ENCODE measurements around the gene RPP25L. TPM values are rescaled to one million over a fixed set of nuclear protein-coding genes. Genes with fewer than 3 reads are reported as not detected.
"Not testable (repeated sequence)": the region's sequence is repeated elsewhere in the genome, so short reads cannot be mapped to it uniquely, and the experiment has no call there.

The RPP25L gene, protein sequence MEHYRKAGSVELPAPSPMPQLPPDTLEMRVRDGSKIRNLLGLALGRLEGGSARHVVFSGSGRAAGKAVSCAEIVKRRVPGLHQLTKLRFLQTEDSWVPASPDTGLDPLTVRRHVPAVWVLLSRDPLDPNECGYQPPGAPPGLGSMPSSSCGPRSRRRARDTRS
- total RNA-seq (2014; rRNA removed; shearing (Covaris generic)), result 30.3 and 43.1 TPM in 2 replicates
- polyA plus RNA-seq (2015; cell fraction: cytosol; rRNA removed), result 28.6 and 32.4 TPM in 2 replicates
- polyA plus RNA-seq (2015; cell fraction: nucleus; rRNA removed), result 18.3 and 21.0 TPM in 2 replicates

DNA sequence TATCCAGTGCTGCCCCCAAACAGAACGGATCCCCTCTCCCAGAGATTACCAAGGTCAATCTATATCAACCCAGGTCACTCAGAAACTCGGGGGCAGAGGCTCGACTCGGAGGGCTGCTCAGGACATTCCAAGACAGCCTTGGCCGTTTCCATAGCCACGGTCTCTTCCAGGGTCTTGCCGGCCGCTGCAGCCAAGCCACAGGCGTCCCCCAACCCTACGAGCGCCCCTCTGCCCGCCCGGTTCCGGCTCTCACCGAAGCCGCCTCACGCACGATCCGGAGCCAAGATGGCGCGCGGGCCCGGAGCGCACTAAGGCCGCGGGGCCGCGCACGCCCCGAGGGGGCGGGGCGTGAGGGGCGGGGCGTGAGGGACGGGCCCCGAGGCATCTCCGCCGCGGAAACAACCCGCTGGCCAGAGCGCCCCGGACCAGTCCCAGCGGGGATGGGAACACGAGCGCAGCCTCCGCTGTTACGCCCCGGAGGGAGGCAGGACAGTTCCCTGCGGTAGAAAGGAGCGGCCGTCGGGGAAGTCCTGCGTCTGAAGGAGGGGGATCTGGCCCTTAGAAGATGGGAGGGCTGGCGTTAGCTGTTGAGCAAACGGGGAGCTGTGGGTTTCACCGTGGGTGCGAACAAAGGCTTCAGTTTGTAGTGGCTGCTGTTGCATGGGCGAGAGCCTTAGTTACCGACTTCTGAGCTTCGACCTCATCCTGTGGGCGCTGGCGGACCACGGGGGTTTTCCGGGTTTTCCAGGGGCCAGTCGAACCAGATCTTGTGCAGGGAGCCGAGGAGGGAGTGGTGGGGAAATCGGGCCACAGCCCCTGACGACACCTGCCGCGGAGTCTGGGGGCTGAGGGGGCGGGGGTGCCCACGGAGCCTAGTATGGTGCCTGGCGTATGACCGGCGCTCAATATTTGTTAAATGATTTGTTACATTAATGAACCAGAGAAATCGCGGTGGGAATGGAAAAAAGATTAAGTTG lies at the start of gene RPP25L:
RPP25L (minus strand) TSS at position 287 of the 977 bp plus-strand sequence. CDS start 801 bp downstream, outside the sequence.
- DNase-seq (ENCODE audit: low read depth), result peak; percentile 59

DNA sequence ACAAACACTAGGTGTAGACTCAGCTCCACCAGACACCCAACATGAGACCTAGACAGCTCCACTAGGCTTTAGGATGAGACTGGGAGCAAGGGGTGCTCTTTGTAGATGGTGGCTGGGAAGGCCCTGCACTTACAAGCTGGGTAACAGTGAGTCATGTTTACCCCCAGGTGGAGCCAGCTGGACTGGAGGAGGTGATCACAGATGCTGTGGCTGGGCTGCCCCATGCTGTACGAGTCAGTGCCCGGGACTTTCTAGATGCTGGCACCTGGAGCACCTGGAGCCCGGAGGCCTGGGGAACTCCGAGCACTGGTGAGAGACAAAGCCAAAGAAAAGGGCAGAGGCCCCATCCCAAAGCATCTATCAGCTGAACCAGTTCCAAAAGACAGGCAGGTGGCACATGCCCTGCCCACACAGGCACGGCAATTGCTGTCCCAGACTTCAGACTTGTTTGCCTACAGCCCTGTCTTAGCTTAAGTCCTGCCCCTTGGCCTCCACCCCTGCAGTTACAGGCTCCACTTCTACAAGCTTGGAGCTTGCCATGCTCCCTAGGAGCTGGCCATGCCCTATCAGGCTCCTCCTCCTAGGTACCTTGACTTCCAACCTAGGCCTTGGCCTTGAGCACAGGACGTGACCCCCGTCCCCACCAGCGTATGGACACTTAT lies 47.8 kb upstream of the RPP25L start:
- DNase-seq (ENCODE audit: low read depth), result peak; percentile 25

- DNase-seq (ENCODE audit: low read depth), result no peak
Measured at GRCh38 chr9:34658461-34658860, 46.6 kb upstream of the RPP25L start.

DNA sequence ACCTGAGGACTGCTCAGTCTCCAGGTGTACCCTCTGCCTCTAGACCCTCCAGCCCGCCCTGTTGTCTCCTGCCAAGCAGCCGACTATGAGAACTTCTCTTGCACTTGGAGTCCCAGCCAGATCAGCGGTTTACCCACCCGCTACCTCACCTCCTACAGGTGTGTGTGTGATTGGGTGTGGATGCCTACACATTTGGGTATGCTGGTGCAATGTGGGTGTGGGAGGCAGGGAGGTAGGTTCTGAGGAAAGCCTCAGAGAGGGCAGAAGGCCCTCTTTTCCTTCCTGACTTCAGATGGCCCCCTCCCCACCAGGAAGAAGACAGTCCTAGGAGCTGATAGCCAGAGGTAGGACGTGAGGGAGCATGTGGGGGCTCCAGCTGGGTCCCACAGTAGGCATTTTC lies 45.1 kb upstream of the RPP25L start:
- DNase-seq (ENCODE audit: low read depth), result no peak

DNA sequence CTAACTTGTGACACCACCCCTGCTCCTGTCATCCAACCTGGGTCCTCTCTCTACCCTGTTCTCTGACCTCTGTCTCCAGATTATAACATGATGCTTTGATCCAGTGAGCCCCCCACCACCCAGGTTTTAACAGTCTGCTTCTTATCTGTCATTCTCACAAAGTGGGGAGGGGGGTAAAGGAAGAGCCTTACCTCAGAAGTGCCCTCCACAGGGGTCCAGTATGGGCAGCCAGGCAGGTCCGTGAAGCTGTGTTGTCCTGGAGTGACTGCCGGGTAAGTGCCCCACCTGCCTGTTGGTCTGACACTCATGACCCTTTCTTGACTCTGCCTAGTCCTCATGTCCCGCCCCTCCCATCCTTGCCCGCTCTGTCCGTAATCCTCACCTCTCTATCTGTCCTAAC lies 43.5 kb upstream of the RPP25L start:
- no peak for DNase-seq (ENCODE audit: low read depth)

DNA sequence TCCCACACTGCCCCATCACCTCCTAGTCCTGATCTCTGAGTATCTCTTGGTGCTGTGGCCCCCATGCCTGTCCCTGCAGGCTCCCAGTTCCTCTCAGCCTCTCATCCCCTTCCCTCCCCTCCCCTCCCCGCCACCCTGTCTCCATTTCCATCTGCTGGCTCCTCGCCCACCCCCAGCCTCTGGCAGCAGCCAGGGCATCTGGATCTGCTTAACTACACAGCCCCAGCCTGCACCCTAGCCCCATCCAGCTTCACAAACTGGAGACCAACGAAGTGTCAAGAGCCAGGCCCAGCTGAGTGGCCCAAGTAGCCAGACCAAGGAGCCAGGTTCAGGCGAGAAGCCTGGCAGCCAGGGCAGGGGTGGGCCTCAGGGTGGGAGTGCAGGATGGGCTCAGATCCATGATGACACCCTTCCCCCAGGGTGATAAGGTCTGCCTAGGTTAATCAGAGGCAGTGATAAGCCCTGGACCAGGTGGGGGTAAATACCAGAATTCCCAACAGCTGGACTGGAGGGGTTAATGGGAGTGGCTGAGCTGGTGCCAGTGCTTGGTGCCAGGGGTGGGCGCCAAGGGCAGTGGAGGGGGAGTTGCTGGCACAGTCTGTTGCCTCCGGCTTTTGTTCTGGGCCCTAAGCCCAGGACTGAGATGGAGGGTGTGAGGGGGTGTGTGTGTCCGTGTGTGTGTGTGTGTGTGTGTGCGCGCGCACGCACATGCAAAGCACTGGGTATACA lies 42.6 kb upstream of the RPP25L start:
- no peak for DNase-seq (ENCODE audit: low read depth)

GRCh38 chr9:34653151-34654072 lies 41.5 kb upstream of the RPP25L start:
- no peak for DNase-seq (ENCODE audit: low read depth)

DNA sequence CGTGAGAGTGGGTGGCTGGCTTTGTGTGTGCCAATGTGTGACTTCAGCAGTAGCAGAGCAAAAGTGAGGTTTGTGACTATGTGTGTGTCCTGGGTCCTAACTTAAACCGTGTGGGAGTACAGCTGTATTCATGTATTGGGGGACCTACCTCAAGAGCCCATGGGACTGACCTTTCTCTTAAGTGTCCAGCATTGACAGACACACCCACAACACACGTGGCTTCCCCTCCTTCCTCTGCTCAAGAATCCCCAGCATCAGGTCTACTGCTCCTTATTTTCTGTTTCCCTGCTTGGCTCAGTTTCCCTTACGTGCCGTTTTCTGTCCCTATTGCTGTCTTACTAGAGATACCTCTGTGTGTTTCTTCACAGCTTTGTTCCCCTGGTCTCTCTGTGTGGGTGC lies 40.7 kb upstream of the RPP25L start:
- no peak for DNase-seq (ENCODE audit: low read depth)

- peak; percentile 82 for DNase-seq (ENCODE audit: low read depth)
Measured at GRCh38 chr9:34651876-34652601, 40.1 kb upstream of the RPP25L start, which contains the start of gene IL11RA. Gene IL11RA (plus strand): TSS chr9:34652185. CDS start chr9:34655218, 3,033 bp downstream.

GRCh38 chr9:34651321-34651720 lies 39.4 kb upstream of the RPP25L start:
- no peak for DNase-seq (ENCODE audit: low read depth)

- no peak for DNase-seq (ENCODE audit: low read depth)
Measured at GRCh38 chr9:34650816-34651215, 38.9 kb upstream of the RPP25L start.

GRCh38 chr9:34648673-34649072 lies 36.8 kb upstream of the RPP25L start:
- no peak for DNase-seq (ENCODE audit: low read depth)

- DNase-seq (ENCODE audit: low read depth), result no peak
Measured at GRCh38 chr9:34647651-34648050, 35.8 kb upstream of the RPP25L start.

GRCh38 chr9:34647084-34647403 lies 35.1 kb upstream of the RPP25L start:
- DNase-seq (ENCODE audit: low read depth), result no peak

DNA sequence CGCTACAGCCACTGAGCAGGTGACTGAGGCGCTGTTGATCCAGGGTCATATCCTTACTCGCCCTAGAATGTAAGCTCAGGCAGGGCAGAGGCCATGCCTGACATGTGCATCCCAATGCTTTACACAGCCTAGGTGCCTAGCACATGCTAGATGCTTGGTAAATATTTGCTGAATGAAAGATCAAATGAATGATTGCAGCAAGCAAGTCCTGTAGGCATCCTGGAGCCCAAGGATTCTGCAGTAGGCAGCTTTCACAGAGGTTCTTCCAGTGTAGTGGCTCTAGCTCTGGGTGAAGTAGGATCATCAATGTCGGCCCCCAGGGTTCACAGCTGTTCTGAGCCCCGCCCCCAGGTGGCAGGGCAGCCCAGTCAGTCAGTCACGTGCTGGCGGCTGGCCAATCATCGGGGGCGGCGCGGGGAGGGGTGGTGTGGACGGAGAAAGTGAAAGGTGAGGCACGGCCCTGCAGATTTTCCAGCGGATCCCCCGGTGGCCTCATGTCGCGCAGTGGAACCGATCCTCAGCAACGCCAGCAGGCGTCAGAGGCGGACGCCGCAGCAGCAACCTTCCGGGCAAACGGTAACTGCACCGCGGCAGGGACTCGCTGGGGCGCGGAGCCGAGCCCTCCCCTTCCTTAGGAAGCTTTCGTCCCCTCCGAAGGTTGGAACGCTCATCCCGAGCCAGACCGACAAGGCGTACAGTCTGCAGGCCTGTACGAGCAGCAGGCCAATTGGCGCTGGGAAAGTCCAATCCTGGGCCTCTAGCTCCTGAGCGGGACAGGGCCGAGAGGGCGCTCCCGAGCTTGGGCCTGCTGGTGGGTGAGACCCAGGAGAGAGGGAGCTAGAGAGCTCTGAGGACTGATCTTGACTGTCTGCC lies 34.5 kb upstream of the RPP25L start, which contains the start of gene GALT:
GALT (plus strand) TSS at position 465 of the 873 bp plus-strand sequence; CDS start at position 495, 30 bp downstream.
- DNase-seq (ENCODE audit: low read depth), result peak; percentile 87

DNA sequence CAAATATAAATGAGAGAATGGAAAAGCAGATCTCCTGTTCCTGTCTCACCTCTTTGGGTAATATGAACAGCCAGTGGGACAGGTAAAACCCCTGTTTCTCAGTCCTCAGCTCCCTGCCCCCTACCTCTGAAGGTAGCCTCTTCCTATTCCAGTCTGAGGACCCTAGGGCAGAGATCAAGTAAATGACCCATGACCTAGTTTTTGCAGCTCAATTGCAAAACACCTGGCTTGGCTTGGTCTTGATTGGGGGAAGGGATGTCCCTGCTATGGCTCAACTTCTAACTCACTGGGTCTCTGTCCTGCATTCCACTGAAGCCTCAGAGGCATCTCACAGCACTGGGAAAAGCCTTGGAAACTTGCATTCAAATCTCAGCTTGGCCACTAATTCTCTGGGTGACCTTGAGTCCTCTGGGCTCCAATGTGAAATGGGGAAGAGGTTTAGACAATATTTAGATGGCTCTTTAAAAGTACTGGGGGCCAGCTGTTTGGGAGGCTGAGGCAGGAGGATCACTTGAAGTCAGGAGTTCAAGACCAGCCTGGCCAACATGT lies 32.9 kb upstream of the RPP25L start:
- DNase-seq (ENCODE audit: low read depth), result no peak

- DNase-seq (ENCODE audit: low read depth), result no peak
Measured at GRCh38 chr9:34642679-34643078, 30.8 kb upstream of the RPP25L start.

DNA sequence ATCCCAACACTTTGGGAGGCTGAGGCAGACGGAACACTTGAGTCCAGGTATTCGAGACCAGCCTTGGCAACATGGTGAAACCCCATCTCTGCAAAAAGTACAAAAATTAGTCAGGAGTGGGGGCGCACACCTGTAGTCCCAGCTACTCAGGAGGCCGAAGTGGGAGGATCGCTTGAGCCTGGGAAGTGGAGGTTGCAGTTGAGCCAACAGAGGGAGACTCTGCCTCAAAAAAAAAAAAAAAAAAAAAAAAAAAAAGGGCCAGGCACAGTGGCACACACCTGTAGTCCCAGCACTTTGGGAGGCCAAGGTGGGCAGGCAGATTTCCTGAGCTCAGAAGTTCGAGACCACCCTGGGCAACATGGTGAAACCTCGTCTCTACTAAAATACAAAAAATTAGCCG lies 27.4 kb upstream of the RPP25L start:
- DNase-seq (ENCODE audit: low read depth), result not testable (repeated sequence)
